AG10803 (cell line): ENCODE measurements around the gene RRAGA.

ENCODE experiments used
- DNase-seq: peaks from one replicate; pipeline ENCODE4 v3.0.0; 2010; ENCODE audit warnings: low read depth
- H3K4me3 ChIP-seq: 2 replicates; pipeline ENCODE4 v1.5.1; 2011; ENCODE audit warnings: mild to moderate bottlenecking, low read length, control low read depth
- CTCF ChIP-seq: conservative IDR thresholded peaks from 2 replicates; pipeline ENCODE4 v1.5.1; 2011; ENCODE audit warnings: mild to moderate bottlenecking, low read length, control low read depth, inconsistent platforms

Gene RRAGA

DNA sequence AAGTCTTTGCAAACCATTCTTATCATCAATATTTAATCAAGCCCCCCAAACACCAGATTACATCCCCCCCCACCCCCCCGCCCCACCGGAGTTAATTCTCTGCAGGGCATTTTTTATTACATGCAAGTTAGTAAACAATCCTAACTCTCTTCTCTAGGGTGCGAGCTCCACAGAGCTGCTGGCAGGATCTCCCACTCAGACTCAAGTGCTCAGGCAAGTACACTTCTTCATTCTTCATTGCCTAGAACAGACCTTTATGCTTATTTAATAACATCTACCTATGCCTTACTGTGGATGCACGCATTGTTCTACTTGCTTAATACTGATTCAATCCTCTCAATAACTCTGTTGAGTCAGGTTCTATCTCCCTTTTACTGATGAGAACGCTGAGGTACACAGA, 26.1 kb upstream of the RRAGA start:
- TF ChIP-seq CTCF = no peak
- no peak for DNase-seq
- no peak overlapping the region for H3K4me3 ChIP-seq

- TF ChIP-seq CTCF = no peak
- no peak for DNase-seq
- H3K4me3 ChIP-seq = no peak overlapping the region
Observed at GRCh38 chr9:19026375-19026774, 22.9 kb upstream of the RRAGA start.

- no peak for TF ChIP-seq CTCF
- no peak overlapping the region for H3K4me3 ChIP-seq
- no peak for DNase-seq
Observed at GRCh38 chr9:19027825-19028224, 21.4 kb upstream of the RRAGA start.

GRCh38 chr9:19028835-19029451, 20.3 kb upstream of the RRAGA start:
- H3K4me3 ChIP-seq = no peak overlapping the region
- TF ChIP-seq CTCF = peak; percentile 82
- DNase-seq = peak; percentile 70

DNA sequence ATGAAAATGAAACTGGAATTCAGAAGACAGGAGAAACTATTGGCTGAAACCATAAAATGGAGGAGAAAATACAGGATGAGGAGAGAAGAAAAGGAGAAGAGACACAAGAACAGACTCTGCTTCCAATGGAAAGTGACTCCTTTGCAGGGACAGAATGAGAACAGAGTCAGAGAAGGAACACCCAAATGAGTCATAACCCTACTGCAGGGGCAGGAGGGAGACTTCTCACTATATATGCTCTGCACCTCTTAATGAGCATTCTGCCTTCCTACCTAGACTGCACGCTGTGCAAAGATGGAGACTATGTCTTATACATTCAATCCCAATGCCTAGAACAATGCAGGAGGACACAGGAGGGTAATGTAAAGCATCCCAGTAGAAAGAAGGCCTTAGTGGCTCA, 18.3 kb upstream of the RRAGA start:
- DNase-seq = no peak
- H3K4me3 ChIP-seq = no peak overlapping the region
- no peak for TF ChIP-seq CTCF

- DNase-seq = no peak
- H3K4me3 ChIP-seq = no peak overlapping the region
- no peak for TF ChIP-seq CTCF
Observed at GRCh38 chr9:19032406-19032805, 16.8 kb upstream of the RRAGA start.

- no peak within 1 kb of the TSS for H3K4me3 ChIP-seq
- DNase-seq = no peak
- no peak for TF ChIP-seq CTCF
Observed at GRCh38 chr9:19033015-19033414, 16.2 kb upstream of the RRAGA start, which contains the start of gene SAXO1. SAXO1 (minus strand) TSS chr9:19033209; CDS start chr9:19032908, 301 bp downstream.
